Mucosa of rectum (tissue), 2 donors: ENCODE data around the gene SIGMAR1.

Experiments
- H3K27ac ChIP-seq, 2 donors: one replicate each; pipeline ENCODE4 v1.7.0; 2013; ENCODE audit warnings: inconsistent platforms in 2 of 2, low read depth in 2 of 2, low read length in 2 of 2
- H3K27me3 ChIP-seq, 2 donors: one replicate each; pipeline ENCODE4 v1.7.0; 2013; ENCODE audit warnings: low read length in 2 of 2; ENCODE audit not compliant: control insufficient read depth in 2 of 2, insufficient read depth in 2 of 2
- H3K36me3 ChIP-seq, 2 donors: one replicate each; pipeline ENCODE4 v1.7.0; 2013; ENCODE audit warnings: low read length in 2 of 2; ENCODE audit not compliant: control insufficient read depth in 2 of 2, insufficient read depth in 2 of 2
- H3K4me1 ChIP-seq, 2 donors: one replicate each; pipeline ENCODE4 v1.7.0; 2013; ENCODE audit warnings: low read length in 2 of 2, mild to moderate bottlenecking in 1 of 2; ENCODE audit not compliant: control insufficient read depth in 2 of 2, insufficient read depth in 2 of 2
- H3K4me3 ChIP-seq, 2 donors: one replicate each; pipeline ENCODE4 v1.7.0; 2013; ENCODE audit warnings: low read length in 2 of 2
- H3K9ac ChIP-seq, 2 donors: one replicate each; pipeline ENCODE4 v1.7.0; 2013; ENCODE audit warnings: low read length in 2 of 2, low read depth in 1 of 2, mild to moderate bottlenecking in 1 of 2
- H3K9me3 ChIP-seq, 2 donors: one replicate each; pipeline ENCODE4 v1.7.0; 2013; ENCODE audit warnings: low read length in 2 of 2; ENCODE audit not compliant: control insufficient read depth in 2 of 2
- donor health status: healthy.
- donor health status: Normal muscosa, but diverticular disease.

The SIGMAR1 gene

DNA sequence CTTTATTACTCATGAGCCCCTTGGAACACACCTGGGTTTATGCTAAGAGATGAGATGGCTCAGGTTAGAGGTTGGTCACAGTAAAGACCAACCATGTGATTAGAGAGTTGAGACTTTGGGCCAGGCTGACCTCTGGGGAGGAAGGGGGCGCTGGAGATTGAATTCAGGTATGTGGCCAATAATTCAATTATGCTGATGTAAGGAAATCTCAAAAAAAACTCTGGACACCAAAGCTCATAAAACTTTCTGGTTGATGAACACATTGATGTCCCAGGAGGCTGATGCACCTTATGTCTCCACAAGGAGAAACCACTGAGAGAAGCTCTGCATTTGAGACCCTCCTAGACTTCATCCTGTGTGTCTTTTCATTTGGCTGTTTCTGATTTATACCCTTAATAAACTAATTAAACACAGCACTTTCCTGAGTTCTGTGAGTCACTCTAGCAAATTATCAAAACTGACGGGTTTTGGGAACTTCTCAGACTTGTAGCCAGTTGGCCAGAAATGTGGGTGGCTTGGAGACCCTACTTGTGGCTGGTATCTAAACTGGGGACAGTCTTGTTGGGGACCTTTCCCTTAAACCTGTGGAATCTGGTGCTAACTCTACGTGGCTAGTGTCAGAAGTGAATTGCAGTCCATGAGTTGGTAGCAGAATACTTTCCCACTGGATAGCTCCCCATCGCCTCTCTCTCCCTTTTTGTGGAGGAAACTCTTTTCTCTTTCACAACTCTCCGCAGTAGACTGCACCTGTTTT is 32.4 kb upstream of the SIGMAR1 start:
- Histone ChIP-seq H3K9me3 (no peaks in the 10 kb centered on the region), H3K4me3 (no peak overlapping the region), H3K9ac (no peak overlapping the region), H3K27me3 (no peaks in the 10 kb centered on the region), H3K27ac (no peak overlapping the region), H3K4me1 (peaks cover 0 to 4% of the 10 kb centered on the region in 2 donors), H3K36me3 (no peaks in the 10 kb centered on the region)

DNA sequence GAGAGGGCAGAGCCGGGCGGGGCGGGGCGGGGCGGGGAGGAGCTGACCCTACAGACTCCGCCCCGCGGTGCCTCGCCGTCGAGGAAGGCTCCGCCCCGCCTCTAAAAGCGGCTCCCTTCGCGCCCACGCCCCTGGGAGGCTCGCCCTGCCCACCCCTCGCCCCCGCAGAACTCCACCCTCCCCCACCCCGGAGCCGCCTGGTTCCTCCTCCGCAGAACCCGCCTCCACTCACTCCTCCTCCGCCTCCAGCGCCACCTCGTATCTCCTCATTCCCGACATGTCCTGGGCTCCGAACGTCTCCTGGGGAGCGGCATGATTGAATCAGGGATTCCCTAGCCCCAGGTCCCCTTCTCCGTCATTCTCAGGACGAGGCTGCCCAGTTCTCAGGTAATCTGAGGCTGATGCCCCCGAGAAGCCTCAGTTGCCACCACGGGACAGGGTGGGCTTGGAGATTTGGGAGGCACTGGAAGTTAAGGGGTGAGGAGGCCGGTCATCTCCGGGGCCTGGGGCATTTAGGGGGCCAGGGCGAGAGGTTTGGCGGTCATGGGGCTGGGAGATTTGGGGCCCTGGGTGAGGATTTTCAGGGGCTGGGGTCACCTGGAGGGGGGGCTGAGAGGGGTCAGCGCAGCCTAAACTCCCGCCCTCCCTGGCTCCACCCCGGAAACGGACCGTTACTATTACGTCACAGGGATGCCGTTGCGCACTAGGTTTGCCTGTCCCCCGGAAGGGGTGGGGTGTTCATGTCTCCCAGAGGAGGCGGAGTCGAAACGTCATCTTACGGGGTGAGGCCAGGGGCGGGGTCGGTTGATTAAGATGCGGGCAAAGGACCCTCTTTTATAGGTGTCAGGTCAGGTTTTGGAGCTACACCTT is 28.0 kb upstream of the SIGMAR1 start:
- Histone ChIP-seq H3K4me3 (peak overlapping the region; percentile 85 to 93), H3K27me3 (no peaks in the 10 kb centered on the region), H3K36me3 (no peaks in the 10 kb centered on the region), H3K9me3 (no peaks in the 10 kb centered on the region), H3K27ac (peak overlapping the region; percentile 98 to 99), H3K9ac (peak overlapping the region; percentile 84 to 95), H3K4me1 (peaks cover 6 to 10% of the 10 kb centered on the region in 2 donors)

DNA sequence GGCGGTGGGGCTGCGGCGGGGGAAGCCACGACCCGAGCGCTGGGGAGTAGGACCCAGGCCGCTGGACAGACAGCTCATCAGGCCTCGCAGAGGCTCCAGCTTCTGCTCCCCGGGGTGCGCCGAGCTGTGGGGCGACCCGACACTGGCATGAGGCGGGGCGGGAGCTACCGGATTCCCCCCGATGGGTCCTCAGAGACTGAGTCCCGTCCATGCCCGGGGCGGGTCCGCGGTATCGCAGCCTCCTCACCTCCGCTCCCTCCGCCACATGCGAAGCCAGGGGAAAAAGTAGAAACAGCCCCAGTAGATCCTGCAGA is 27.4 kb upstream of the SIGMAR1 start:
- Histone ChIP-seq H3K27me3 (no peaks in the 10 kb centered on the region), H3K4me1 (peaks cover 10% of the 10 kb centered on the region in 2 donors), H3K9me3 (no peaks in the 10 kb centered on the region), H3K36me3 (no peaks in the 10 kb centered on the region), H3K4me3 (peak overlapping the region; percentile 68 to 76), H3K27ac (peak overlapping the region; percentile 87 to 99), H3K9ac (peak overlapping the region; percentile 70 to 75)

DNA sequence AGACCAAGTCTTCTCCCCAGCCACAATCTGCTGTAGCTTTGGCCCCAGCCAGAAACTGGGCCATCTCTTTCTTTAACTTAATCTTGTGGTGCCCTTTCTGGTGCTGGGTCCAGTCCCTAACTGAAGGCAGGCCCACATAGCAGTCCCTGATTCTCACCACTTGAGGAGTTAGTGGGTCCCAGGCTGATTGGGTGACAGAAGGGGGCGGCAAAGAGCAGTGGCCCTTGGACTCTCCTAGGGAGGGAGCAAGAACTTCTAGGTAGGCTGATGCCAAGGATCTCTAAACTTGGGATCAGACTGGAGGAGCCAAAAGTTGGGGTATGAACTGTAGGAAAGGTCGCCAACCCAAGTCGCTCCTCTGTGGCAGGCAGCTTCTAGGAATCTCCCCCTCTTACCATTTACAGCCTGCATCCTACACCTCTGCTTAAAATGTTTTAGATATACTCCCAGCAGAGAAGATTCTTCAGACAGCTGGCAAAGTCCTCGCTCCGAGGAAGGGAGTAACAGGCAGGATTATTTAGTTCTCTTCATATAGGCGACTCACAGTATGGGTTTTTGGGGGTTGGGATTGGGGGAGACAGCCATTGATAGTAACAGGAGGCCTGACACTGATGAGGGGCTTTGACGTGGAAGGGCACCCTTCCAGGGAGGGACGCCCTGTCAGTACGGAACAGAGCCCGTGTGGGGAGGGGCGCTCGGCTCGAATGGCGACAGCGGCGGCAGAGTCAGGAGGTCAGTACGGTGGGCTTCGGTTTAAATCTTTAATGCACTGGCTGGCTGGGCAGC is 26.9 kb upstream of the SIGMAR1 start:
- H3K27me3 ChIP-seq, result no peaks in the 10 kb centered on the region
- peaks cover 13 to 15% of the 10 kb centered on the region in 2 donors for H3K4me1 ChIP-seq
- H3K9me3 ChIP-seq, result no peaks in the 10 kb centered on the region
- H3K9ac ChIP-seq, result peak overlapping the region; percentile 70 to 75
- peak overlapping the region; percentile 87 to 99 for H3K27ac ChIP-seq
- H3K36me3 ChIP-seq, result no peaks in the 10 kb centered on the region
- peak overlapping the region; percentile 68 to 76 for H3K4me3 ChIP-seq

DNA sequence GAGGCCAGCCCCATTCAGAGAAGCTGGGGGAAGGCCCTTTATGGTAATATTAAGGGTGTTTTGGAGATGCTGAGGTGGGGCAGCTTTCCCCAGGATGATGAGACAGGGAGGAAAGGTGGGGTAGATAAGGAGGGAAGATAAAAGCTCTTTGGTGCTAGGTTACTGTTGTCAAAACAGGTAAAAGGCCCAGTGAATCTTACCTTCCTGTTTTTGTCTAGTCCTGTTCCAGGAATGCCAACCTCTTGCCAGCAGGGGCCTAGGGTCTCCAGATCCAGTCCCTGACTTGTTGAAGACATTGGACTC is 25.7 kb upstream of the SIGMAR1 start:
- Histone ChIP-seq H3K36me3 (no peaks in the 10 kb centered on the region), H3K4me3 (no peak overlapping the region), H3K9me3 (no peaks in the 10 kb centered on the region), H3K27ac (no peak overlapping the region), H3K27me3 (no peaks in the 10 kb centered on the region), H3K4me1 (peaks cover 13 to 19% of the 10 kb centered on the region in 2 donors), H3K9ac (no peak overlapping the region)

DNA sequence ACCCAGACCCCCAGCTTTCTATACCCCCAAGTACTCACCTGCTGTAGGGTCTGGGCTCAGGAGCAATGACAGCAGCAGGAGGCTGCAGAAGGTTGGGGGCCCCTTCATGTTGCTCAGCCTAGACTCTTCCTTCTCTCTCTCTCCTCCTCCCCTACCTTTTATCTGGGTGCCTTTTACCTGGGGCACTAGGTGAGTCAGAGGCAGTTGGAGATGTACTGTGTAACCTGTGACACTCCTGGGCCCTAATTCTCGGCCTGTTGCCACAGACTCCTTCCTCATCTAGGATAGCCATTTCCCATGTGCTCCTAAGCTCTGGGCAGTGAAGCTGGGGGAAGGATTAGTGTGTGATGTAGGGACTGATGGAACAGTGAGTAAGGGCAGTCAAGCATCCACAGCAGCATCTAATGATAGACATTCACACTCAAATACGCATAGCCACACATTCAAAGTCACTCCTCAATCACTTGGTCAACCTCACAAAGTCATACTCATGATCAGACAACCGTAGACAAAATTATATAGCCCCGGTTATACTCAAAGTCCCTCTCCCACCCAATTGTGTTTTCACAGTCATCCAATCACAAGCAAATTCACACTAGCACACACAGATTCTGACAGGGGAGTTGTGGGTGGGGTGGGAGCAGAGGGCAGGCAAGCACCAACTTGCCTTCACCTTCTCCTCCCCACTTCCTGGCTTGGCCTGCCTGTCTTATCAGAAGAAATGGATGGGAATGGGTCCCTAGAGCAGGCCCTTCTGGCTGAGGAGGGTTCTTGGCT is 25.1 kb upstream of the SIGMAR1 start, which contains the start of gene CCL27:
CCL27 (minus strand) TSS at position 132 of the 777 bp plus-strand sequence; CDS start at position 108, 24 bp downstream.
- peaks cover 13 to 19% of the 10 kb centered on the region in 2 donors for H3K4me1 ChIP-seq
- H3K27me3 ChIP-seq, result no peaks in the 10 kb centered on the region
- no peak within 1 kb of the TSS for H3K4me3 ChIP-seq
- no peaks in the 10 kb centered on the region for H3K36me3 ChIP-seq
- no peak within 1 kb of the TSS for H3K27ac ChIP-seq
- H3K9me3 ChIP-seq, result no peaks in the 10 kb centered on the region
- no peak within 1 kb of the TSS for H3K9ac ChIP-seq

DNA sequence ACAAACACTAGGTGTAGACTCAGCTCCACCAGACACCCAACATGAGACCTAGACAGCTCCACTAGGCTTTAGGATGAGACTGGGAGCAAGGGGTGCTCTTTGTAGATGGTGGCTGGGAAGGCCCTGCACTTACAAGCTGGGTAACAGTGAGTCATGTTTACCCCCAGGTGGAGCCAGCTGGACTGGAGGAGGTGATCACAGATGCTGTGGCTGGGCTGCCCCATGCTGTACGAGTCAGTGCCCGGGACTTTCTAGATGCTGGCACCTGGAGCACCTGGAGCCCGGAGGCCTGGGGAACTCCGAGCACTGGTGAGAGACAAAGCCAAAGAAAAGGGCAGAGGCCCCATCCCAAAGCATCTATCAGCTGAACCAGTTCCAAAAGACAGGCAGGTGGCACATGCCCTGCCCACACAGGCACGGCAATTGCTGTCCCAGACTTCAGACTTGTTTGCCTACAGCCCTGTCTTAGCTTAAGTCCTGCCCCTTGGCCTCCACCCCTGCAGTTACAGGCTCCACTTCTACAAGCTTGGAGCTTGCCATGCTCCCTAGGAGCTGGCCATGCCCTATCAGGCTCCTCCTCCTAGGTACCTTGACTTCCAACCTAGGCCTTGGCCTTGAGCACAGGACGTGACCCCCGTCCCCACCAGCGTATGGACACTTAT is 22.1 kb upstream of the SIGMAR1 start:
- Histone ChIP-seq H3K27ac (peak overlapping the region; percentile 26 to 27), H3K36me3 (no peaks in the 10 kb centered on the region), H3K4me3 (no peak overlapping the region), H3K27me3 (no peaks in the 10 kb centered on the region), H3K4me1 (peaks cover 8 to 20% of the 10 kb centered on the region in 2 donors), H3K9ac (no peak overlapping the region), H3K9me3 (no peaks in the 10 kb centered on the region)

DNA sequence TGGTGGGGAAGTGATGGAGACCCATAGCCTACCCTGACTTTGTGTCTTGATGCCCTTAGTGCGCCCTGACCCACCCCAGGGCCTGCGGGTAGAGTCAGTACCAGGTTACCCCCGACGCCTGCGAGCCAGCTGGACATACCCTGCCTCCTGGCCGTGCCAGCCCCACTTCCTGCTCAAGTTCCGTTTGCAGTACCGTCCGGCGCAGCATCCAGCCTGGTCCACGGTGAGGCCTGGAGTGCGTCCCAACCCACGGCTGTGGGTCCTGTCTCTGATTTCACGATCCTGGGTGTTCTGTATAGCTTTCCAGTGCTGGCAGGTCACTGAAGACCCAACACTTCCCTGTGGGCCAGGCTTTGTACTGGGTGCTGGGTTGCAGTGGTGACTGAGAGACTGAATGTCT is 20.9 kb upstream of the SIGMAR1 start:
- H3K9me3 ChIP-seq, result no peaks in the 10 kb centered on the region
- H3K27ac ChIP-seq, result no peak overlapping the region
- H3K4me1 ChIP-seq, result peaks cover 4 to 21% of the 10 kb centered on the region in 2 donors
- H3K4me3 ChIP-seq, result no peak overlapping the region
- no peaks in the 10 kb centered on the region for H3K36me3 ChIP-seq
- H3K27me3 ChIP-seq, result no peaks in the 10 kb centered on the region
- H3K9ac ChIP-seq, result no peak overlapping the region

DNA sequence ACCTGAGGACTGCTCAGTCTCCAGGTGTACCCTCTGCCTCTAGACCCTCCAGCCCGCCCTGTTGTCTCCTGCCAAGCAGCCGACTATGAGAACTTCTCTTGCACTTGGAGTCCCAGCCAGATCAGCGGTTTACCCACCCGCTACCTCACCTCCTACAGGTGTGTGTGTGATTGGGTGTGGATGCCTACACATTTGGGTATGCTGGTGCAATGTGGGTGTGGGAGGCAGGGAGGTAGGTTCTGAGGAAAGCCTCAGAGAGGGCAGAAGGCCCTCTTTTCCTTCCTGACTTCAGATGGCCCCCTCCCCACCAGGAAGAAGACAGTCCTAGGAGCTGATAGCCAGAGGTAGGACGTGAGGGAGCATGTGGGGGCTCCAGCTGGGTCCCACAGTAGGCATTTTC is 19.4 kb upstream of the SIGMAR1 start:
- Histone ChIP-seq H3K4me1 (peaks cover 19 to 35% of the 10 kb centered on the region in 2 donors), H3K36me3 (no peaks in the 10 kb centered on the region), H3K27me3 (no peaks in the 10 kb centered on the region), H3K27ac (no peak overlapping the region), H3K4me3 (no peak overlapping the region), H3K9me3 (no peaks in the 10 kb centered on the region), H3K9ac (no peak overlapping the region)
